ENCODE measurements around the gene FLOT1.

The FLOT1 gene

DNA sequence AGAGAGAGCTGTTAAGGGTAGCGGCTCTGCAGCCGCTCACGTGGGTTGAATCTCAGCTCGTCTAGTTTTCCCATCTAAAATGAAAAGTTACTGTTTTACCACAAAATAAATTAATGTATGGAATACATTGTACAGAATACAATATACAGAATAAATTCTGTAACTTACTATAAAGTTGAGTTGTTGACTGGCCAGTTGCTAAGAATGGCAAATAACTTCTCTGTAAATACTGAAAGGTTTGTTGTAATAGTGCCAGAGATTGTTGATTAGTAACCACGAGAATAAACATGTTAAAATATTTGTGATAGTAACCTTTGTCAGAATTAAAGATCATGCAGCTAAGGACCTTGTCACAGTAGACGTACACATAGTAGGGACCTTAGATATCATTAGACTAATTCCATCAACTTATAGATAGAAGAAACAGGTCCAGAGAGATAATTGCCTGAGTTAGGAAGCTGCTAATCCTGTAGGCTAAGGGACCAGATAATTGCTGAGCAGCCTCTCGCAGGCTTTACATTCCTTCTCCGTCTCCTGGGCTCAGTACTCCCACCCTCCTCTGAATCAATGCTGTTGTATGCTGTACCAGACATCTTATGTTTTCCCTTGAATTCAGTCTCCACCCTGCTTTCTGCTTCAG, 51.2 kb downstream of the FLOT1 start:
- DNase-seq, result no peak

DNA sequence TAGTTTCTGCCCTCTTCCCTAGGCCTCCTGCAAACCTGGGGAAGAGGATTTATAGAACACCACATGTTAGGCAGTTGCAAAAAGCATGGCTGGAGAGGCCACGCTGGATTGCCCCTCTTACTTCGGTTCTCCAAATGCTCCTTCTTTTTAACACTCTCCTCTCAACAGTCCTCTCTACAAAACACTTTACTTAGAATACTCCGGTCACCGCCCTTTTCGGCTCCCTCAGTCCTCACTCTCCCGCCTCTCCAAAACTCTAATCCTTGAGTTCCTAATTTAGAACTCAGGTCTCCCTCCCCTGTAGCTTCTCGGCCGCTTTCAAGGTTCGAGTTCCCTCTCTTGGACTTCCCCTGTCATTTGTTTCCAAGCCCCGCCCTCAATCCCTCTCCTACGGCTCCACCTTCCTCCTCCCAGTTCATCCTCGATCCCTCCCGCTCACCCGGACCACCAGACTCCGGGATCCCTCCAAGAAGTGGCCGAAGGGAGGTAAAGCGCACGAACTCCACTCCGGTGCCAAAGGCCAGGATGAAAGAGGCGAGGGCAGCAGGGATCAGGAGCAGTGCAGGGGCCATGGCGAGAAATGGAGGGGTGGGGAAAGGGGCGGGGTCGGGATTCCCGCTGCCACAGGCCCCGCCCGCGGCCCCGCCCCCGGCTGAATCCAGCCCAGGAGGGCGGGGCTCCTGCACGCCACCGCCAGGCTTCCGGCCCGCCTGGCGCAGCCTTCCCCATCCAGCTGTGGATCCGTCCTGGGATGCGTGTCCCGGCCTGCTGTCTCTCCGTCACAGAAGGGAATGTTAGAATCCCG, 51.9 kb downstream of the FLOT1 start, which contains the start of gene NRM:
Gene NRM (minus strand): TSS at position 582 of the 805 bp plus-strand sequence. CDS start 10 bp downstream, at position 572.
- peak; percentile 85 for DNase-seq

DNA sequence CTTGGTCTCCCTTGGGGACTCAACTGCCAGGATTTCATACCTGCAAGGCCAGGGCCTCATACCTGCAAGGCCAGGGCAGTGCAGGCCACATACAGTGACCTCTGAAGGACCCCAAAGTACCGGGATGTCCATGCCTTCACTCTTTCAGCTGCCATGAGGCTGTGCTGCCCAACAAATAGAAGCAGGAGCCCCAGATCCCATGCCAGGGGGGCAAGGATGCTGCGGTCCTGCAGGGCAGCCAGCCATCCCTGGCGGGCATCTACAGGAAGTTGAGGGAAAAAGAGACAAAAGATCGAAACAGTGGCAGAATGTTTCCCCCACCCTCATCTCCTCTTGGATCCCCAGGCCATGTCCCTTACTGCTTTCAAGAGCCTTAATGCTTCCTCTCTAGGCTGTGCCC, 52.5 kb downstream of the FLOT1 start:
- no peak for DNase-seq

DNA sequence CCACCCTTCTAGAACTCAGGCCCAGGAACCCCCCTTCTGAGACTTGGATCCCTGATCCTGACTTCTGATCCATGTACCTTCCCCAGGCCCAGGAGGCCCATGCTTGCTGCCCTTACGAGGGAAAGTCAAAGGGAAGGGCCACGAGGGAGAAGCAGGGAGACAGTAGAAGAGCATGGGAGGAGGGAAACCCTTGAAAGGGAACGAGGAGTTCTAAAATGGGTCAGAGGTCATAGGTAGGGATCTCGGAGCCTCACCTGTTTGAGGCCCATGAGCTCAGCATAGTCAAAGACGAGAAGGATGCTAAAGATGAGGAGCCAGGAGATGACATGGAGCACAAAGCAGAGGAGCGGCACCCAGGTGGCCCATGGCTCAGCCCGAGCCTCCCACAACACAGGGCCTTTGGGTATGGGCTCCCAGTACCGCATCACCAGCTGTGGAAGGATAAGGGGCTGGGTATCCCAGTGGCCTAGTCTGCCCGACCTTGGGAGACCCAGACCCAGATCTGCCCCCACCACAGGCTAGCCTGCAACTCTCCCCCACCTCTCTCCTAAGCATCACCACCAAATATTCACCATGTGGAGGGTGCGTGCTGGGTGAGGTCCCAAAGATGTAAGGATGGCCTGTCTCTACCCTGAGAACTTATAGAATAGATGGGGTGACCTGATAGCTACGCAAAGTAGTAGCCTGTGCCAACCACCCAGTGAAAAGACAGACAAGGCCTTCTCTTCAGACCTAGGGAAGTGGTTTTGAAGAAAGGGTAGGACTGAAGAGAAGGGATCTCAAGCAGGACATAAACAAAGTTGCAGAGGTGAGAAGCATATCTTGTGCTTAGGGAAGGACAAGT, 53.2 kb downstream of the FLOT1 start:
- DNase-seq, result no peak

DNA sequence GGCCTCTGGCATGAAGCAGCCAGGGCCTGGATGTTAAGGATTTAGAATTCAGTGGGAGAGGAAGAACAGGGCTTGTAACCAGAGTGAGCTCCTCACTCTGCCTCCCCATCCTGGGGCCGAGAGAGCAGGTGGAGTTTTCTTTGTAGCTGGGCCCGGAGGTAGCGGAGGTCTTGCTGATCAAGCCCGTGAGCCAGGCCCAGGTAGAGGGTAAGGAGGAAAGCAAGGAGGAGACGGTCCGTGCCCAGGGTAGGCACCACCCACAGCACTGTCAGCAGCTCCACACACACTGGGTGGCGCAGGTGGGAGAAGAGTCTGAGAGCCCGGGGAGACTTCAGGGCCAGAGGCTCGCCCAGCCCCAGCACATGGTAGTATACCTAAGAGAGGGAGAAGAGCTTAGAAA, 53.9 kb downstream of the FLOT1 start:
- no peak for DNase-seq

DNA sequence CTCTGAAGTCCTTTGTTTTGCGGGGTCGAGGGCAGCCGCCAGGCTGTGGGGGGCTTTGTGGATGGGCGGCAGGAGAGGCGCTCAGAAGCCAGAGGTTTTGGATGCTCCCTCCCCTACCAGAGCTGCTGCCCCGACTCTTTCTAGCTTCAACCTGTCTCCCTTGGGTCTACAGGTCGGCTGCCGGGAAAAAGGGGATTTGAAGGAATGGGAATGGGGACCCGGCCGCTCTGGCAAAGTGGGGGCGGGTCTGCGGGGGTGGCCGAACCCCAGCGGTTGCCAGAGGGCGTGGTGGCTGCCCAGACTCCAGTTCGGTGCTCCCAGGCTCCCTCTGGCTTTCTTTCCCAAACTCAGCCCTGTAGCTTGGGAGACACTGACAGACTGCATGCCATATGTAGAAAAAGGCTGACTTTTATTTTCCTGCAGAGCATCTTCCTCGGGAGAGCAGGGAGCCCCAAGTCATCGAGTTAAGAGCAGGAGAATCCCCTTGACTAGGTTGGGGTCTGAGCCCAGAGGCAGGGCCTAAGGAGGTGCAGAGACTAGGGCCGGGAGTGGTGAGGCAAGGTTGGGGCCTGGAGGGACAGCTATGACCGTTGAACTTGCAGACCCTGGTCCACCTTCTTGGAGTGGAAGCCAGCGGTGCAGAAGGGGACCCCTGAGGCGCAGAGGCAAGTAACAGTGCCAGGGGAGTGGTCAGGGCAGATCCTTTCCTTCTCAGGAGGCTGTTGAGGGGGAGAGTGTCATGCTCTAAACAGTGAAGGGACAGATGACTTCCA, 54.6 kb downstream of the FLOT1 start:
- DNase-seq, result no peak

DNA sequence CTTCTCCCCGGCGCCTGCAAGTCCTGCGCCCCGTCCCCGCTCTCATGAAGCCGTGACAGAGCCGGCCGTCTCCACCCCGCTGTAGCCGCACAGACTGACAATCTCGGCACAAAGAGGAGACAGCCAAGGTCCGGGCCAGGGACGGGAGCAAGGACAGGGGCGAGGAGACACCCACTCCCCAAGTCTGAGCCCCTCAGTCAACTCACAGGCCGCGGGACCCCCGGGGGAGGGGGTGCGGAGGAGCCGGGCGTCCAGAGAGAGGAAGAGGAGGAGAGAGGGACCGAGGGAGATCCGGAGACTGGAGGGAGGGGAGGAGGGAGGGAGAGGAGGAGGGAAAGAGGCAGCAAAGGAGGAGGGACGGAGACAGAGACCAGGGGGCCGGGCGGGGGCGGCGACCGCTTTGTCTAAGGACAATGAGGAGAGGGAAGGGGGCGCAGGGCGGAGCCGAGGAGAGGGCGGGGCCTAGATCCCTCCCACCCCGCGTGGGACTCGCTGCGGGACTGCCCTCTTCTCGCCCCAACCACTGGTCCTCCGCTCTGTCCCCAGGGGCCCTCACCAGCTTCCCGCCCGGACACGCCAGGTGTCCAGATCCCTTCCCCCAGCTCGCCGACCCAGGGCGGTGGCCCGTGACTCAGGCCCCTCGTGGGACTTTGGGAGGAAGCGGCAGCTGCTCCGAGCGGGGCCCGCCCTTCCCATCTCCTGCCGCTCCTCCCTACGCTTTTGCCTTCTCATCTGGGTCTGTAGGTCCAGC, 55.4 kb downstream of the FLOT1 start:
- DNase-seq, result peak; percentile 74

DNA sequence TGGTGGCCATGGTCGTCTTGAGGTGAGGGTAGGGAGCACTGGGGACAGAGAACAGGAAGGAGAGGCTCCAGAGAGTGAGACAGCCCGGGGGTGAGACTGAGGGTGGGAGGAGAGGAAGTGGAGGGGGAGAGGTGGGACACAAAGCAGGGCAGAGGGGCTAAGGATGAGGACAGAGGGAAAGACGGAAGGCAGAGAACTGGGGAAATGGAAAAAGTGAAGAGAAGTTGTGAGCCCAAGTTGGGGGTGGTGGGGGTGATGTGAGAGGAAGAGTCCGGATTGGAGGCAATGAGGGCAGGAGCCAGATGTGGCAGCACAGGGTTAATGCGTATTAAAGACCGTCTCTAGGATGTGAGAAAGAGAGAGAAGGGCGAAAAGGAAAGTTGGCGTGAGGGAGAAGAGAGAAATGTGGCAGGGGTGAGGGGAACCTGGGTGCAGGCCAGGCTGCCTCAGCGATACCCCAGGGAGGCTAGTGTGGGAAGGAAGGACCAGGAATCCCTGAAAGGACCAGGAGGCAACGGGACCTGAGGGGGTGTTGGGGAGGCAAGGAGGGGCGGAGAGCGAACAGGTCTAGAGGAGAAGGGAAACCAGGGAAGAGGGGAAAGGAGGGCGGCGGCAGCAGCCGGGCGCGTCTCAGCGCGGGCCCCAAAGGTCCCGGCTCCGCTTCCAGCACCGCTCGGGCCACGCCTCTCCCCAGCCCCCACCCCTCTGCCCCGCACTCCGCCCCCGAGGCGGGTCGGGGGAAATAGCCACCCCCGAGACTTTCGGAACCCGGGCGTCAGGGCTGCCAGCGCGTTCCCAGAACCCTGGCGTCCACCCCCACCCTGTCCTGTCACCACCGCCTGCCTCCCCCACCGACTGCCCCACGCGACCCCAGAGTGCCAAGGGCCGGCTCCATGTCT, 56.2 kb downstream of the FLOT1 start, which contains the start of gene PPP1R18:
Gene PPP1R18 (minus strand): TSS at position 637 of the 899 bp plus-strand sequence. CDS start 627 bp downstream, at position 10.
- no peak for DNase-seq

DNA sequence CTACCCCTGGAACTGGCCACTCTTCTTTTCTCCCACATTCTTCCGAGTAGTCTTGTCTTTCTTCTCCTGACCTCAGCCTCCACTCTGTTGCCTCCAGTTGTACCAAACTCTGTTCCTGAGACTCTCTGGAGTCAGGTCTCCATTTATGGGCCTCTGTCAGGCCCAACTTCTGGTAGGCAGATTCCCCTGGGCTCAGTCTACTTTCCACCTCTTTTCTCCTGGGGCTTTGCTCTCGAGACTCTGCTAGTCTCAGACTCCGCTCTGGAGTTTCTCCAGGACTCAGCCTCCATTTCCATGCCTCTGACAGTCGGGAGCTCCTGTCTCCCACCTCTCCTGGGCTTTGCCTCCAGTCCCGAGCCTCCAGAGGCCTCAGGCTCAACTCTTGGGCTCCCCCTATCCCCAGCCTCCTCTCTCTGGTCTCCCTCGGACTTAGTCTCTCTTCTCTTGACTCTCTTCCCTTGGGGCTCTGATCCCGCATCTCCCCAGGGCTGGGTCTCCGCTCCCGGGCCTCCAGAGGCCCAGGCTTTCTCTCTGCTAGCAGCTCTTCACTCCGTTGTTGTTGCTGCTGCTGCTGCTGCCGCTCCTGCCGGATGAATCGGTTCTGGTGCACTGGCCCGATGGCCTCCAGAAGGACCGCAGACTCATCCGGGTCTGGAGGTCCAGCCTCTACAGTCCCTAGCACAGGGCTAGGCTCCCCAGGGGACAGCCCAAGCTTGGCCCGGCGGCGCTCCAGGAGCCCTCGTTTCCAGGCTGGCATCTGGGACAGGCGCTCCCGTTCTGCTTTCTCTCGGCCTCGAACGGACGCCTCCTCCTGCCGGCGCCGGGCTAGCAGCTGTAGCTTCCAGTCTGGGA, 57.1 kb downstream of the FLOT1 start:
- no peak for DNase-seq

DNA sequence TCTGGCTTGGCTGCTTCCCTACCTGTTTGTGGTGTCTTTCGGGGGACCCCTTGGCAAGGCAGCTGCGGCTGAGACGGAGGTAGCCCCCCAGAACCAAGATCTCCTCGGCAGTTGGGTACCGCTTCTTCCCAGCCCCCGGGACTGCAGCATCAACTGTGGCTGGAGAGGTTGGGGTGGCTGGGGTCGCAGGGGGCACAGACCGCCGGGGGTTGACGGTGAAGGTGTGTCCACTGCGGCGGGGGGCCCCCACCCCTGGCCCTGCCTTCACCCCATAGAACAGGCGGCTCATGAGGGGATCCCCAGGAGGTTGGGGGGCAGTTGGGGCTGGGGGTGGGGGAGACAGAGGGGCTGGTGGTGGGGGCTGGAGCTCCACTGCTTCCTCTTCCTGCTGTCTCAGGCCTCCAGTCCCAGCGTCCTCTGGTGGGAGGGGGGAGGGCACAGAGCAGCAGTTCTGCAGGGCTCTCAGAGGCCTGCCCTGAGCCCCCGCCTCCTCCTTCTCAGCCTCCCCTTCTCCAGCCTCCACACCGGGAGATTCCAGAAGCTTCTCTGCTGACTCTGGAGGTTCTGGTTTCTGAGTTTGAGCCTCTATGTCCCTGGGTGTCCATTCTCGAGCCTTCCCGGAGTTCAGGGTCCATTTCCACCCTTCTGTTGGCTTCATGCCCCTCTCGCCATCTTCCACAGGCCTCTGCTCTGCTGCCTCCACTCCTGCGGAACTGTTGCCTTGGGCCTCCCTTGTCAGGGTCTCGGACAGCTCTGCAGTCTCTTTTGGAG, 57.9 kb downstream of the FLOT1 start:
- DNase-seq, result no peak

DNA sequence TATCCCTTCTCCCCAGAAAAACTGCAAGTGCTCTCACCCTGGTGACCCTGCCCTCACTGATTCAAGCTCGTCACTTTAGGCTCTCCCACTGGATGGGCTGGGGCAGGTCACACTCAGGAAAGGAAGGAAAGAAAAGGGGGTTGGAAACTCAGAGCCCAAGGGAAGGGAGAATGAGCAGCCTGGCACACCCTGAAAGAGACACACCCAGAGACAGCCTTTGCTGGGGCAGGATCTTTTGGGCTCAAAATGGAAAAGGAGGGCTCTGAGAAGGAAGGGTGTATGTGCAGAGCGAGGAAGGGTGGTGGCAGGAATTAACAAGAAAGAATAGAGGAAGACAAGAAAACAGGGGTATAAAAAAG, 58.5 kb downstream of the FLOT1 start:
- no peak for DNase-seq

DNA sequence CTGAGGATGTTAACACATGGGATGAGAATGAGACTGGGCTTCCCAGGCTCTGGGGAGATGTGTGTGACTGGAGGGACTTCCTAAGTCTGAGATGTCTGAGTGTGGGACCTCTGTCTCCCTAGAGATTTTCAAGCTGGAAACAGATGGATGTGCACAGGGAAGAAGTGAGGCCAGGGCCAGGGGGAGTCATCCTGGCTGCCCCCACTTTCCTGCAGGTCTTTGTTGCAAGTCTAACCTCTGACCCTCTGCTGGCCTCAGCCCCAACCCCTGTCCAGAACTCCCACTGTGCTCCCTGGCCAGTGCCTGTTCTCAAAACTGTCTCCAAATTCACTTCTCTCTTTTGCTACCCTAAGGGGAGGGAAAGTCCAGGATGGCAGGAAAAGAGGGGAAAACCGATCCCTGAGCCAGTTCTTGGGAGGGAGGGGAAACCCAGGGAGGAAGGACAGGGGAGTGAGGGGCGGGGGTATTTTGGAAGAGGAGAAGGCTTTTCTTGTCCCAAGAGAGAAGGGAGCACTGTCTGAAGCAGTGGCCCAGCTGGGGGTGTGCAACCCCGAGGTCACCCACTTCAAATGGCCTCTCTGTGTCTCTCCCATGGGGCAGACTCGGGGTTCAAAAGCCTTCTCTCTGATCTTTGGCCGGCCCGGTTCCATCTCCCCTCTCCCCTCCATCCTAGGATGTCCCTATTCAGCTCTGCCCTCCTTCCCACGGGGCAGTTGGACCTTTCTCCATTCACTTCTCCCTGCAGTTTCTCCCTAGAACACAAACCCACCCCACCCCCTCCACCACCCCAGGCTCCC, 59.1 kb downstream of the FLOT1 start:
- DNase-seq, result no peak

DNA sequence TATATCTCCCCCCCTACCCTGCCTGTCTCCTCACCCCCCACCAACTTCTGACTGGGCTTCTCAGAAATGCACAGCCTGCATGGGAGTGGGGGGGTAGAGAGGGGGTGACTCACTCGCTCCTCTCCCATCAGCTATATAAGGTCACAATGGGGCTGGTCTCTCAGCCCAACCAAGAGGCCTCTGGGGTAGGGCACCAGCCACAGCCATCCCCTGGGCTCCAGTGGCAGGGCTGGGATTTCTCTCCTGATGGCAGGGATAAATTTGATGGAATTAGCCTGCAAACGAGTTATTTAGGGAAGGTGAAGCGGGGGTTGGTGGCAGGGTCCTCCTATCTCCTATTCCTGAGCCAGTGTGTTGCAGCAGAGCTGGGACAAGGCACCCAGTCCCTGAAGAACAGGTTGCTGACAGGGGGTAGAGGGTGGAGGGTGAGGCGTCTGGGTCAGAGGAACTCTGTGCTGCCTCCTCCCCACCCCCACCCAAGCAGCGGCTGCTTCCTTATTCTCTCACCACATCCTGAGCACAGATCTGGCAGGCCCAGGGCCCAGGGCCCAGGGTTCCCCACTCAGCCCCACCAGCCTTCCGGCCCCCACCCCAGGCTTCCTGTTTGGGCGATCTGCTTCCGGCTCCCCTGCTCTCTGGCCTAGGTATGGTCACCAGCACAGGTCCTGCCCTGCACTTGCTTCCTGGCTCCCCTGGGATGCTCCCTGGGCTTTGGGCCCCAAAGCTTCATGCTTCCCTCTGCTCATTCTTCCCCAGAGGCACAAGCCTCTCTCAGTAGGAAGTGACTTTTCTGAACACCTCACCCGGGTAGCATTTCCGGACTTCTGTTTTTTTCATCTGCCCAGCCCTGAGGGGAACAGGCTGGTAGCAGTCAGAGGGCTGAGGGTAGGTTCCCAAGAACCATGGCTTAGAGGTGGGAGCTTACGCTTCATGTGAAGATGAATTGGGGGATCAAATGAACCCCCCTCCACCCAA, 60.1 kb downstream of the FLOT1 start:
- DNase-seq, result no peak

DNA sequence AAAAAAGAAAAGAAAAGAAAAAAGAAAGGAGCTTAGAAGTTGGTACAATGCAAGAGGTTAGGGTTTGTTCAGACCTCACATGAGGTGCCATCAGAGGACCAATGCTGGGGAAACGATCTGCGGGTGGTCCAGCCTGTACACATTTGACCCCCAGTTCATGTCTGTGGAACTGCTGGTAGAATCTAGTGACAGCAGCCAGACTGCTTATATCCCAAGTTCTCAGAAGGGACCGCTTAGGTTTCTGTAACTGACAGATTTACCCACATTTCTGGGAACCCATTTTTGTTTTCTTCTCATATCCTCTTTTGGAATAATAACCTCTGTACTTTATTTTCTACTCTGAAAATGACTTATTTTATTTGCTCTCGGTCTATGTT, 60.7 kb downstream of the FLOT1 start:
- DNase-seq, result no peak

DNA sequence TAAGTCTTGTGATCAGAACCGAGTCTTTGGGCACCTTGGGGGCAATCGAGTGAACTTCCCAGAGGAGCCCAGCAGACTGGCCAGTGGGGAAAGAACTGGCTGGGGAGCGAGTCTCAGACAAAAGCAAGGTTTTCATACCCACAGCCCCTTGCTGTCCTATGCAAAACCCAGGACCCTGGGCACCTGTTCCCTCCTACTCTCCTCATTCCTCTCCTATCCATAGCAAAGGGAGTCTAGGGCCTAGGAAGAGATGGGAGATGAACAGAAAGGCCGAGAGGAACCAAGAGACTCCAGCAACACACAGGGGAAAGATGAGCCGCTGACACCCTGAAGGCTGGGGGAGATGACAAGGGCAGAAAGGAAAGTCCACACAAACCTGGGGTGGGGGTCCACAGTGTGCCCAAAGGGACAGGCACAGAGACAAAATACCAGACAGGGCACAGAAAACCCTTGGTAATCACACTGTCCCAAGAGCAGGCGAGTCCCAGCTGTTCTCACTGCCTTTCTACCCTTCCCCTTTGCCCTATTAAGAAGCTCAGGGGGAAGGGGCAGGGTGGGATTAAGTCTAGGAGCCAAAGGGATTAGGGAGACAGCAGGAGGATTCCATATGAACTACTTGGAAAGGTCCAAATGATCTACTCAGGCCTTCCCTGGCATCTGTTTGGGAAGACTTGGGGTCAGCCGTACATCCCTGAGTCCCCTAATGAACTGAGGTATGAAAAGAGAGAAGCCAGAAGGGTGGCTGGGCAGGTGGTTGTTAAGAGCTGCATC, 62.5 kb downstream of the FLOT1 start:
- no peak for DNase-seq

All from NCI-H2029 (cell line).